CD4-positive, alpha-beta T cell treated with Interleukin-17A for 4 hours (primary cell): ENCODE data around the gene MAGEC3.

Experiments
- DNase-seq: peaks from one replicate; pipeline ENCODE4 v3.0.0-alpha.2; 2020; ENCODE audit warnings: mixed read lengths

The MAGEC3 gene

DNA sequence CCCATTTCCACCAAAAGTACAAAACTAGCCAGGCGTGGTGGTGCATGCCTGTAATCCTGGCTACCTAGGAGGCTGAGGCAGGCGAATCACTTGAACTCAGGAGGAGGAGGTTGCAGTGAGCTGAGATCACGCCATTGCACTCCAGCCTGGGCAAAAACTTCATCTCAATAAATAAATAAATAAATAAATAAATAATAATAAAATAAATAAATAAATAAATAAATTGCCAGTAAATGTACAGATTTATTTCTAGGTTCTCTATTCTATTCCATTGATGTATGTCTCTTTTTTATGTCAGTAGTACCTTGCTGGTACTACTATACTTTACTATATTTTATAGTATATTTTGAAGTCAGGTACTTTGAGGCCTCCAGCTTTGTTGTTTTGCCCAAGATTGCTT lies 109.2 kb downstream of the MAGEC3 start:
- DNase-seq, result no peak
